Spleen (tissue), 7 donors: ENCODE data around the gene AOAH.

Source experiments
- POLR2A ChIP-seq, 3 donors: fragments of 450-650 bp; IDR thresholded peaks; one replicate each; pipeline ENCODE4 v1.5.1; 2017; ENCODE audit warnings: antibody characterized with exemption in 3 of 3, mild to moderate bottlenecking in 1 of 3
- POLR2AphosphoS5 ChIP-seq, 3 donors: sonication (generic); formaldehyde crosslinking; IDR thresholded peaks; one replicate each; pipeline ENCODE4 v1.5.1; 2017; ENCODE audit warnings: antibody characterized with exemption in 3 of 3
- TF ChIP-seq, protein P1 (sequence below), 11 experiments: fragments of 200-600 bp in 7 of 11; fragments of 450-650 bp in 4 of 11; sonication (generic) in 4 of 11; IDR thresholded peaks in 8 of 11; conservative IDR thresholded peaks in 3 of 11; 1 replicate in 7 of 11; 2 replicates in 4 of 11; pipeline versions ENCODE4 v1.4.0 to v1.8.0; 2016 to 2021; ENCODE audit warnings: antibody characterized with exemption in 11 of 11, inconsistent platforms in 4 of 11, mild to moderate bottlenecking in 1 of 11
- donor health status: DM: no; HTN: no; CAD: no; lungs with moderate emphysema.
- donor health status: DM: no; HTN: no; CAD: no.
- donor health status: DM: no; HTN: no; CAD: no.

- TF ChIP-seq, protein P1, sequence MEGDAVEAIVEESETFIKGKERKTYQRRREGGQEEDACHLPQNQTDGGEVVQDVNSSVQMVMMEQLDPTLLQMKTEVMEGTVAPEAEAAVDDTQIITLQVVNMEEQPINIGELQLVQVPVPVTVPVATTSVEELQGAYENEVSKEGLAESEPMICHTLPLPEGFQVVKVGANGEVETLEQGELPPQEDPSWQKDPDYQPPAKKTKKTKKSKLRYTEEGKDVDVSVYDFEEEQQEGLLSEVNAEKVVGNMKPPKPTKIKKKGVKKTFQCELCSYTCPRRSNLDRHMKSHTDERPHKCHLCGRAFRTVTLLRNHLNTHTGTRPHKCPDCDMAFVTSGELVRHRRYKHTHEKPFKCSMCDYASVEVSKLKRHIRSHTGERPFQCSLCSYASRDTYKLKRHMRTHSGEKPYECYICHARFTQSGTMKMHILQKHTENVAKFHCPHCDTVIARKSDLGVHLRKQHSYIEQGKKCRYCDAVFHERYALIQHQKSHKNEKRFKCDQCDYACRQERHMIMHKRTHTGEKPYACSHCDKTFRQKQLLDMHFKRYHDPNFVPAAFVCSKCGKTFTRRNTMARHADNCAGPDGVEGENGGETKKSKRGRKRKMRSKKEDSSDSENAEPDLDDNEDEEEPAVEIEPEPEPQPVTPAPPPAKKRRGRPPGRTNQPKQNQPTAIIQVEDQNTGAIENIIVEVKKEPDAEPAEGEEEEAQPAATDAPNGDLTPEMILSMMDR (IDR thresholded peaks at IDR 0.05 in 8 of 11, conservative IDR thresholded peaks at IDR 0.05 in 3 of 11): no peak
- no peak for TF ChIP-seq POLR2AphosphoS5 (IDR thresholded peaks at IDR 0.05)
- TF ChIP-seq POLR2A (IDR thresholded peaks at IDR 0.05): no peak
Measured at GRCh38 chr7:36638586-36639263, 85.6 kb downstream of the AOAH start.
